Loucy (cell line): ENCODE data around the gene VAT1L.

Source experiments
- EZH2phosphoT487 ChIP-seq: fragments of 200-600 bp; IDR thresholded peaks from 2 replicates; pipeline ENCODE4 v1.6.1; 2018; ENCODE audit warnings: antibody characterized with exemption, mild to moderate bottlenecking, moderate library complexity, borderline replicate concordance
- TF ChIP-seq, protein P1 (sequence below): fragments of 200-600 bp; sonication (generic); conservative IDR thresholded peaks from 2 replicates; pipeline ENCODE4 v1.5.1; 2014; ENCODE audit warnings: mild to moderate bottlenecking, antibody characterized with exemption, low read length

DNA sequence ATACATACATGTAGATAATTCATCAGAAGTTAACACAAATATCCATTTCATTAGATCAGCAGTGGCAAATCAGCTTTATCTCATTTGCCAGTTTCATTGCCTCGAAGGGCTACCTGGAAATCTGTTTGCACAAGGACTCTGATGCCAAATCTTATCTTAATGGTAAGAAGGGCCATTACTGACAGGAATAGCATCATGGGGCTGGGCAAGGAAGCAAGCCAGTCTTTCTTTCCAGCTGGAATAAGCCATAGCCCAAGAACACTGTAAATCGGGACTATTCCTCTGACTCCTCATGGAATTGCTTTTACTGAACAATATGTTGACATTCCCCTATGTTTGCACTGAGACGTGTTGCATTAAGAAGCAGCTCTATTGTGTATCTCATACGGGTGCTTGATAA lies 132.6 kb downstream of the VAT1L start:
- TF ChIP-seq, protein P1, sequence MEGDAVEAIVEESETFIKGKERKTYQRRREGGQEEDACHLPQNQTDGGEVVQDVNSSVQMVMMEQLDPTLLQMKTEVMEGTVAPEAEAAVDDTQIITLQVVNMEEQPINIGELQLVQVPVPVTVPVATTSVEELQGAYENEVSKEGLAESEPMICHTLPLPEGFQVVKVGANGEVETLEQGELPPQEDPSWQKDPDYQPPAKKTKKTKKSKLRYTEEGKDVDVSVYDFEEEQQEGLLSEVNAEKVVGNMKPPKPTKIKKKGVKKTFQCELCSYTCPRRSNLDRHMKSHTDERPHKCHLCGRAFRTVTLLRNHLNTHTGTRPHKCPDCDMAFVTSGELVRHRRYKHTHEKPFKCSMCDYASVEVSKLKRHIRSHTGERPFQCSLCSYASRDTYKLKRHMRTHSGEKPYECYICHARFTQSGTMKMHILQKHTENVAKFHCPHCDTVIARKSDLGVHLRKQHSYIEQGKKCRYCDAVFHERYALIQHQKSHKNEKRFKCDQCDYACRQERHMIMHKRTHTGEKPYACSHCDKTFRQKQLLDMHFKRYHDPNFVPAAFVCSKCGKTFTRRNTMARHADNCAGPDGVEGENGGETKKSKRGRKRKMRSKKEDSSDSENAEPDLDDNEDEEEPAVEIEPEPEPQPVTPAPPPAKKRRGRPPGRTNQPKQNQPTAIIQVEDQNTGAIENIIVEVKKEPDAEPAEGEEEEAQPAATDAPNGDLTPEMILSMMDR = no peak
- TF ChIP-seq EZH2phosphoT487 = no peak
